Erythroblast (primary cell): ENCODE data around the gene RSPH6A.

Experiments used
- GATA1 ChIP-seq: IDR thresholded peaks from 2 replicates; pipeline ENCODE4 v1.6.1; 2011; ENCODE audit warnings: low read depth, mild to moderate bottlenecking, control low read depth, low read length, moderate library complexity
- POLR2A ChIP-seq: IDR thresholded peaks from 2 replicates; pipeline ENCODE4 v1.6.1; 2011; ENCODE audit warnings: mild to moderate bottlenecking, low read length

DNA sequence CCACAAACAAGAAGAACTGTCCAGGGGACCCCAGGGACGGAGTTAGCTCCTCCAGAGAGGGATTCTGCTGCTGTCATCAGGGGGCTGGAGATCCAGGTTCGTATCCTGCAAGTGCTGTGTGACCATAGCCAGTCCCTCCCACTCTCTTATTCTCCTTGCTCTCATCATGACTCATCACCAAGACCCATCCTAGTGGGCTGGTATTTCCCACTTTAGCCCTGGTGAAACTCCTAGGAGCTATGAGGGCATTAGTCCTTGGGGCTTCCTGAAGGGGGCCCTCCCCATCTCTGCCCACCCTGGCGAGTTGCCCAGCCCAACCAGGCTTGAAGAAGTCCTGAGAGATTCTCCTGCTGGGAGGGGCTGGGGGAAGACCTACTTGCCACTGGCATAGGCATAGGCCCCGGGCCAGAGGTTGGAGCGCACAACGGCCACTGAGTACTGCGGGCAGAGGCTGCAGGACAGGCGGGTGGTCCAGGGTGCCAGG, 15.0 kb downstream of the RSPH6A start:
- TF ChIP-seq POLR2A: no peak
- TF ChIP-seq GATA1: no peak
